Ascending aorta (tissue), 2 donors: Measurements from ENCODE around the gene AQP12A. TPM values are rescaled to one million over a fixed set of nuclear protein-coding genes. Genes with fewer than 3 reads are reported as not detected.

Experiments
- DNase-seq, 2 donors: peaks; one replicate each; pipeline ENCODE4 v3.0.0-alpha.2; 2019; ENCODE audit warnings: low spot score in 2 of 2
- H3K27ac ChIP-seq, 2 donors: fragments of 200-600 bp; sonication (generic); one replicate each; pipeline ENCODE4 v1.5.1; 2016 to 2017; ENCODE audit warnings: mild to moderate bottlenecking in 1 of 2
- H3K27me3 ChIP-seq: fragments of 200-600 bp; sonication (generic); one replicate; pipeline ENCODE4 v1.5.1; 2017
- H3K36me3 ChIP-seq, 2 donors: fragments of 200-600 bp; sonication (generic); one replicate each; pipeline ENCODE4 v1.5.1; 2016
- H3K4me1 ChIP-seq, 2 donors: fragments of 200-600 bp; sonication (generic); one replicate each; pipeline ENCODE4 v1.5.1; 2016 to 2017; ENCODE audit warnings: mild to moderate bottlenecking in 1 of 2
- H3K4me3 ChIP-seq, 2 donors: fragments of 200-600 bp; sonication (generic); one replicate each; pipeline ENCODE4 v1.5.1; 2016 to 2017; ENCODE audit warnings: mild to moderate bottlenecking in 1 of 2
- H3K9me3 ChIP-seq, 2 donors: fragments of 200-600 bp; sonication (generic); one replicate each; pipeline ENCODE4 v1.5.1; 2016
- CTCF ChIP-seq, 3 experiments: fragments of 200-600 bp in 2 of 3; fragments of 450-650 bp in 1 of 3; sonication (generic) in 2 of 3; IDR thresholded peaks; one replicate each; pipeline ENCODE4 v1.5.1; 2016 to 2019; ENCODE audit warnings: antibody characterized with exemption in 3 of 3, mild to moderate bottlenecking in 1 of 3, moderate library complexity in 1 of 3
- intact Hi-C: fragments of 100-400 bp; cut with DNase I; formaldehyde crosslinking; loops from one replicate; pipeline ENCODE4 v1.15.1; 2023
- total RNA-seq: library from RNA; depleted of rRNA; stranded (reverse); fragments of >200 nt; gene quantifications from one replicate; pipeline ENCODE4 v1.1.0, GENCODE V29; 2016

AQP12A gene
- total RNA-seq, 1 donor from 2014 or later, result not detected

- Histone ChIP-seq H3K9me3 (no peaks in the 10 kb centered on the region), H3K27ac (no peak overlapping the region), H3K4me1 (no peaks in the 10 kb centered on the region), H3K4me3 (no peak overlapping the region), H3K27me3 (no peaks in the 10 kb centered on the region), H3K36me3 (no peaks in the 10 kb centered on the region)
- DNase-seq, result no peak
- no peak for TF ChIP-seq CTCF (IDR thresholded peaks at IDR 0.05)
- intact Hi-C loops, result no loop called here
These were observed 32.2 kb downstream of the AQP12A start for GRCh38 chr2:240723851-240724250.

GRCh38 chr2:240724431-240724830 lies 32.8 kb downstream of the AQP12A start:
- no peak overlapping the region for H3K27ac ChIP-seq
- DNase-seq, result no peak
- intact Hi-C loops, result no loop called here
- H3K27me3 ChIP-seq, result no peaks in the 10 kb centered on the region
- H3K36me3 ChIP-seq, result no peaks in the 10 kb centered on the region
- no peaks in the 10 kb centered on the region for H3K4me1 ChIP-seq
- no peak overlapping the region for H3K4me3 ChIP-seq
- TF ChIP-seq CTCF (IDR thresholded peaks at IDR 0.05), result no peak
- no peaks in the 10 kb centered on the region for H3K9me3 ChIP-seq

- H3K36me3 ChIP-seq, result no peaks in the 10 kb centered on the region
- no peak for TF ChIP-seq CTCF (IDR thresholded peaks at IDR 0.05)
- H3K9me3 ChIP-seq, result no peaks in the 10 kb centered on the region
- no peaks in the 10 kb centered on the region for H3K27me3 ChIP-seq
- H3K4me1 ChIP-seq, result no peaks in the 10 kb centered on the region
- H3K4me3 ChIP-seq, result no peak overlapping the region
- no peak for DNase-seq
- no peak overlapping the region for H3K27ac ChIP-seq
- intact Hi-C loops, result no loop called here
These were observed 33.6 kb downstream of the AQP12A start for GRCh38 chr2:240725266-240725665.

- Histone ChIP-seq H3K27me3 (no peaks in the 10 kb centered on the region), H3K36me3 (no peaks in the 10 kb centered on the region), H3K9me3 (no peaks in the 10 kb centered on the region), H3K4me1 (no peaks in the 10 kb centered on the region), H3K27ac (no peak overlapping the region), H3K4me3 (no peak overlapping the region)
- no peak for DNase-seq
- no peak for TF ChIP-seq CTCF (IDR thresholded peaks at IDR 0.05)
- intact Hi-C loops, result no loop called here
These were observed 34.0 kb downstream of the AQP12A start for GRCh38 chr2:240725671-240726070.

GRCh38 chr2:240726876-240727275 lies 35.2 kb downstream of the AQP12A start:
- no peak overlapping the region for H3K27ac ChIP-seq
- H3K27me3 ChIP-seq, result no peaks in the 10 kb centered on the region
- no peak for TF ChIP-seq CTCF (IDR thresholded peaks at IDR 0.05)
- no peak overlapping the region for H3K4me3 ChIP-seq
- intact Hi-C loops, result no loop called here
- no peaks in the 10 kb centered on the region for H3K36me3 ChIP-seq
- no peaks in the 10 kb centered on the region for H3K4me1 ChIP-seq
- no peaks in the 10 kb centered on the region for H3K9me3 ChIP-seq
- DNase-seq, result no peak

GRCh38 chr2:240727439-240727838 lies 35.8 kb downstream of the AQP12A start:
- Histone ChIP-seq H3K4me1 (no peaks in the 10 kb centered on the region), H3K4me3 (no peak overlapping the region), H3K27ac (no peak overlapping the region), H3K9me3 (no peaks in the 10 kb centered on the region), H3K27me3 (no peaks in the 10 kb centered on the region), H3K36me3 (no peaks in the 10 kb centered on the region)
- no peak for TF ChIP-seq CTCF (IDR thresholded peaks at IDR 0.05)
- intact Hi-C loops, result no loop called here
- DNase-seq, result no peak
